Measurements from ENCODE around the gene PLD1. TPM values are rescaled to one million over a fixed set of nuclear protein-coding genes. Genes with fewer than 3 reads are reported as not detected.

Gene PLD1
- total and polyA plus RNA-seq, 10 of the 15 experiments (the other 5 are each of a cell fraction or from before 2014, with no cell fraction given), result 2.9 to 108 (median 3.6) TPM

GRCh38 chr3:171568766-171569165 is 241.5 kb downstream of the PLD1 start (continued):
- TF ChIP-seq, protein P1, sequence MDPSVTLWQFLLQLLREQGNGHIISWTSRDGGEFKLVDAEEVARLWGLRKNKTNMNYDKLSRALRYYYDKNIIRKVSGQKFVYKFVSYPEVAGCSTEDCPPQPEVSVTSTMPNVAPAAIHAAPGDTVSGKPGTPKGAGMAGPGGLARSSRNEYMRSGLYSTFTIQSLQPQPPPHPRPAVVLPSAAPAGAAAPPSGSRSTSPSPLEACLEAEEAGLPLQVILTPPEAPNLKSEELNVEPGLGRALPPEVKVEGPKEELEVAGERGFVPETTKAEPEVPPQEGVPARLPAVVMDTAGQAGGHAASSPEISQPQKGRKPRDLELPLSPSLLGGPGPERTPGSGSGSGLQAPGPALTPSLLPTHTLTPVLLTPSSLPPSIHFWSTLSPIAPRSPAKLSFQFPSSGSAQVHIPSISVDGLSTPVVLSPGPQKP (IDR thresholded peaks at IDR 0.05; ENCODE audit: low read depth, low read length), result no peak
- TF ChIP-seq SUPT20H (IDR thresholded peaks at IDR 0.05; ENCODE audit: borderline replicate concordance, control insufficient read depth, low read depth, low read length) (no peak), CUX1 (IDR thresholded peaks at IDR 0.05; ENCODE audit: insufficient replicate concordance, low read depth, low read length) (no peak), GABPA (IDR thresholded peaks at IDR 0.05; ENCODE audit: low read depth) (no peak), SIN3A (IDR thresholded peaks at IDR 0.05; ENCODE audit: low read depth, low read length) (no peak), CBX3 (IDR thresholded peaks at IDR 0.05; ENCODE audit: borderline replicate concordance, low read depth) (no peak), POLR2AphosphoS2 (IDR thresholded peaks at IDR 0.05; ENCODE audit: low read depth, low read length) (no peak), BMI1 (IDR thresholded peaks at IDR 0.05; ENCODE audit: borderline replicate concordance) (no peak)

Data from GM12878 (cell line).